ENCODE measurements around the gene GOSR1.

DNA sequence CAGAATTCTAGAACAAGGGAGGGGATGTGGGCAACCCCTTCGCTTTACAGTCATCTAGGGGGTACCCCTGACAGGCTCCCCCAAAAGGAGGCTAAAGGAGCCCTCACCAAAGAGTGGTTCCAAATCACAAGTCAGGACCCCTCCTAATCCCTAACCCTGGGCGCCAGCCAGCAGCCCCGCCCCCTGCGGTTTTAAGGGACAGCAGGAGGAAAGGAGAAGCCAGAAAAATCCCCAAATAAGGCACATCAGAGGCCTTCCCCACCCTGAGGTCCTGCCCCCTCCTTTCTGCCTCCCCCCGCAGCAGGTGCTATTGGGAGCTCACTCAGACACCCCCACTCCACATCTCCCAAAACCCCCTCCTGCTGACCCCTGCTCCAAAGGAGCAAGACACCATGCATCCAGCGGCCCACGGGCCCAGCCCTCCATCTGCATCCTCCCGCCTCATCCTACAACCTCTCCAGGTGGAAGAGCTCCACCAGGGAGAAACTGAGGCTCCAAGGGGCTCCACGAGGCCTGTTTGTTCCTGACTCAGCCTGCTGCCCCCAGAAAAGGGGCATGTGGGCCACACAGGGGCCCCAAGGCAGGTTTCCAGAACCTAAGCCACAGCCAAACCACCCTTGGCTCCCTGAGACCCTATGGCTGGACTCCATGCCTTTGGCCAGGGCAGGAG, 93.5 kb downstream of the GOSR1 start:
- TF ChIP-seq POLR2AphosphoS5 (IDR thresholded peaks at IDR 0.05; ENCODE audit: low read depth) (no peak), GABPA (IDR thresholded peaks at IDR 0.05; ENCODE audit: low read depth) (no peak), SPI1 (IDR thresholded peaks at IDR 0.05; ENCODE audit: borderline replicate concordance, low read depth) (peak; percentile 12; the same call in 1 of the 2 replicates)
- TF ChIP-seq, protein P1, sequence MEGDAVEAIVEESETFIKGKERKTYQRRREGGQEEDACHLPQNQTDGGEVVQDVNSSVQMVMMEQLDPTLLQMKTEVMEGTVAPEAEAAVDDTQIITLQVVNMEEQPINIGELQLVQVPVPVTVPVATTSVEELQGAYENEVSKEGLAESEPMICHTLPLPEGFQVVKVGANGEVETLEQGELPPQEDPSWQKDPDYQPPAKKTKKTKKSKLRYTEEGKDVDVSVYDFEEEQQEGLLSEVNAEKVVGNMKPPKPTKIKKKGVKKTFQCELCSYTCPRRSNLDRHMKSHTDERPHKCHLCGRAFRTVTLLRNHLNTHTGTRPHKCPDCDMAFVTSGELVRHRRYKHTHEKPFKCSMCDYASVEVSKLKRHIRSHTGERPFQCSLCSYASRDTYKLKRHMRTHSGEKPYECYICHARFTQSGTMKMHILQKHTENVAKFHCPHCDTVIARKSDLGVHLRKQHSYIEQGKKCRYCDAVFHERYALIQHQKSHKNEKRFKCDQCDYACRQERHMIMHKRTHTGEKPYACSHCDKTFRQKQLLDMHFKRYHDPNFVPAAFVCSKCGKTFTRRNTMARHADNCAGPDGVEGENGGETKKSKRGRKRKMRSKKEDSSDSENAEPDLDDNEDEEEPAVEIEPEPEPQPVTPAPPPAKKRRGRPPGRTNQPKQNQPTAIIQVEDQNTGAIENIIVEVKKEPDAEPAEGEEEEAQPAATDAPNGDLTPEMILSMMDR (IDR thresholded peaks at IDR 0.05; ENCODE audit: insufficient read depth, low read length) = no peak
